K562 (cell line): Measurements from ENCODE around the gene CRY2. TPM values are rescaled to one million over a fixed set of nuclear protein-coding genes. Genes with fewer than 3 reads are reported as not detected.

ENCODE experiments used
- CBFA2T2 ChIP-seq: fragments of 450-650 bp; conservative IDR thresholded peaks from 2 replicates; pipeline ENCODE4 v1.6.1; 2017; ENCODE audit warnings: mild to moderate bottlenecking
- CBFB ChIP-seq: sonication (generic); formaldehyde crosslinking; IDR thresholded peaks from 2 replicates; pipeline ENCODE4 v1.4.0; 2020; ENCODE audit warnings: mild to moderate bottlenecking, missing genetic modification reagents
- CREB3L1 ChIP-seq: fragments of 450-650 bp; IDR thresholded peaks from 2 replicates; pipeline ENCODE4 v1.6.1; 2014; ENCODE audit warnings: low read depth, mild to moderate bottlenecking, moderate library complexity, borderline replicate concordance
- CTCFL ChIP-seq: IDR thresholded peaks from 2 replicates; pipeline ENCODE4 v1.6.1; 2011; ENCODE audit warnings: borderline replicate concordance, low read depth, mild to moderate bottlenecking, moderate library complexity, low read length; ENCODE audit not compliant: insufficient read depth, poor library complexity, severe bottlenecking
- CXXC5 ChIP-seq: fragments of 250-450 bp; sonication (Bioruptor Pico); IDR thresholded peaks from 2 replicates; pipeline ENCODE4 v1.8.0; 2022; ENCODE audit warnings: inconsistent platforms, mild to moderate bottlenecking, moderate library complexity
- ELF2 ChIP-seq: fragments of 250-450 bp; sonication (Bioruptor Pico); IDR thresholded peaks from 2 replicates; pipeline ENCODE4 v1.5.0; 2021; ENCODE audit warnings: mild to moderate bottlenecking
- ETV1 ChIP-seq: fragments of 450-650 bp; conservative IDR thresholded peaks from 2 replicates; pipeline ENCODE4 v1.6.1; 2016; ENCODE audit warnings: missing genetic modification characterization, control low read depth, low read depth, missing compliant biosample characterization
- HNRNPL ChIP-seq: fragments of 200-400 bp; formaldehyde crosslinking; IDR thresholded peaks from 2 replicates; pipeline ENCODE4 v1.6.1; 2017; ENCODE audit warnings: low read depth, mild to moderate bottlenecking, low read length
- NEUROD1 ChIP-seq: fragments of 150-350 bp; IDR thresholded peaks from 2 replicates; pipeline ENCODE4 v1.6.1; 2014; ENCODE audit warnings: borderline replicate concordance, low read length, low read depth; ENCODE audit not compliant: partially characterized antibody
- PCBP1 ChIP-seq: fragments of 200-400 bp; formaldehyde crosslinking; IDR thresholded peaks from 2 replicates; pipeline ENCODE4 v1.6.1; 2018; ENCODE audit warnings: mild to moderate bottlenecking, low read depth, low read length; ENCODE audit not compliant: poor library complexity, severe bottlenecking
- PREB ChIP-seq: sonication (generic); formaldehyde crosslinking; IDR thresholded peaks from 2 replicates; pipeline ENCODE4 v1.8.1; 2023; ENCODE audit warnings: mild to moderate bottlenecking, missing genetic modification reagents
- SREBF2 ChIP-seq: sonication (generic); formaldehyde crosslinking; IDR thresholded peaks from 2 replicates; pipeline ENCODE4 v1.4.0; 2020; ENCODE audit warnings: mild to moderate bottlenecking, missing genetic modification reagents
- SUPT5H ChIP-seq: fragments of 450-650 bp; IDR thresholded peaks from 2 replicates; pipeline ENCODE4 v1.6.1; 2016
- TGIF2 ChIP-seq: sonication (generic); formaldehyde crosslinking; IDR thresholded peaks from 2 replicates; pipeline ENCODE4 v1.8.1; 2022; ENCODE audit warnings: mild to moderate bottlenecking, missing genetic modification reagents, moderate library complexity
- ZKSCAN3 ChIP-seq: fragments of 250-450 bp; sonication (Bioruptor Pico); IDR thresholded peaks from 2 replicates; pipeline ENCODE4 v1.4.0; 2020
- ZMIZ1 ChIP-seq, 2 experiments: fragments of 150-350 bp in 1 of 2; IDR thresholded peaks; 2 replicates each; pipeline ENCODE4 v1.6.1; 2012 to 2016; ENCODE audit warnings: low read depth in 2 of 2, low read length in 2 of 2, mild to moderate bottlenecking in 1 of 2, moderate library complexity in 1 of 2
- polyA plus RNA-seq, 8 experiments: library from polyadenylated mRNA; depleted of rRNA in 4 of 8; stranded (reverse) in 5 of 8; unstranded in 3 of 8; fragments of >200 nt; fragmentation: Nextera tagmentation in 2 of 8; fragmentation: Illumina TruSeq in 1 of 8; extraction: Ambion mirVana in 2 of 8; extraction: Trizol in 1 of 8; gene quantifications; 2 replicates each; pipeline versions ENCODE4 v1.2.1 to v1.2.3, GENCODE V29; 2011 to 2014; ENCODE audit warnings: inconsistent platforms in 1 of 8, missing spikeins in 1 of 8
- total RNA-seq, 7 experiments: library from RNA; depleted of rRNA in 6 of 7; stranded (reverse); fragments of >200 nt in 6 of 7; fragmentation: Illumina TruSeq in 2 of 7; extraction: Trizol in 2 of 7; gene quantifications; 2 replicates each; pipeline versions ENCODE4 v1.2.1 to v1.2.3, GENCODE V29; 2011 to 2021; ENCODE audit warnings: low replicate concordance in 1 of 7
- TF ChIP-seq, protein P1 (sequence below): sonication (generic); formaldehyde crosslinking; IDR thresholded peaks from 2 replicates; pipeline ENCODE4 v1.8.0; 2022; ENCODE audit warnings: missing genetic modification reagents, mild to moderate bottlenecking, moderate library complexity, borderline replicate concordance

The CRY2 gene
- total and polyA plus RNA-seq, 9 of the 15 experiments (the other 6 are each of a cell fraction or from before 2014, with no cell fraction given): 2.3 to 23.9 (median 14.8) TPM

GRCh38 chr11:45804761-45805304, 42.4 kb upstream of the CRY2 start, which contains the start of gene SLC35C1 (continued):
- TF ChIP-seq CREB3L1 (peak; percentile 13; the same call in 1 of the 2 replicates), CTCFL (peak; percentile 13), CBFA2T2 (0 out of 2 replicates have a peak, but pooled peaks have one; percentile 2), HNRNPL (0 out of 2 replicates have a peak, but pooled peaks have one; percentile 34), ZKSCAN3 (CRISPR knock-in tag) (no peak), PREB (CRISPR knock-in tag) (no peak), ELF2 (CRISPR knock-in tag) (peak; percentile 83), PCBP1 (peak; percentile 59), SUPT5H (peak; percentile 78), ZMIZ1 (IDR thresholded peaks at IDR 0.05; ENCODE audit: low read depth in 2 of 2, low read length in 2 of 2) (no peak), CBFB (CRISPR knock-in tag) (0 out of 2 replicates have a peak, but pooled peaks have one; percentile 19), NEUROD1 (peak; percentile 85), ETV1 (no peak; the same call in 1 of the 2 replicates), TGIF2 (no peak), SREBF2 (0 out of 2 replicates have a peak, but pooled peaks have one; percentile 28), CXXC5 (CRISPR knock-in tag) (peak; percentile 51)
- TF ChIP-seq, protein P1, sequence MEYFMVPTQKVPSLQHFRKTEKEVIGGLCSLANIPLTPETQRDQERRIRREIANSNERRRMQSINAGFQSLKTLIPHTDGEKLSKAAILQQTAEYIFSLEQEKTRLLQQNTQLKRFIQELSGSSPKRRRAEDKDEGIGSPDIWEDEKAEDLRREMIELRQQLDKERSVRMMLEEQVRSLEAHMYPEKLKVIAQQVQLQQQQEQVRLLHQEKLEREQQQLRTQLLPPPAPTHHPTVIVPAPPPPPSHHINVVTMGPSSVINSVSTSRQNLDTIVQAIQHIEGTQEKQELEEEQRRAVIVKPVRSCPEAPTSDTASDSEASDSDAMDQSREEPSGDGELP (CRISPR knock-in tag): peak; percentile 66; the same call in 1 of the 2 replicates
